KOPT-K1 (cell line): Measurements from ENCODE around the gene CHD6.

ENCODE experiments used
- H3K27ac ChIP-seq: fragments of 200-600 bp; sonication (generic); 2 replicates; pipeline ENCODE4 v1.5.1; 2016; ENCODE audit warnings: antibody characterized with exemption, mild to moderate bottlenecking, low read depth, low read length; ENCODE audit not compliant: poor library complexity, severe bottlenecking
- H3K36me3 ChIP-seq: fragments of 200-600 bp; sonication (generic); 2 replicates; pipeline ENCODE4 v1.5.1; 2017; ENCODE audit warnings: antibody characterized with exemption, mild to moderate bottlenecking, low read length, moderate library complexity; ENCODE audit not compliant: insufficient read depth
- H3K9me3 ChIP-seq: fragments of 200-600 bp; sonication (generic); 2 replicates; pipeline ENCODE4 v1.5.1; 2017; ENCODE audit warnings: antibody characterized with exemption, low read length, mild to moderate bottlenecking; ENCODE audit not compliant: insufficient read depth, poor library complexity, severe bottlenecking

Gene CHD6

GRCh38 chr20:41395667-41396664 lies 222.2 kb downstream of the CHD6 start:
- no peaks in the 10 kb centered on the region for H3K9me3 ChIP-seq
- H3K36me3 ChIP-seq: no peaks in the 10 kb centered on the region
- H3K27ac ChIP-seq: no peak overlapping the region

DNA sequence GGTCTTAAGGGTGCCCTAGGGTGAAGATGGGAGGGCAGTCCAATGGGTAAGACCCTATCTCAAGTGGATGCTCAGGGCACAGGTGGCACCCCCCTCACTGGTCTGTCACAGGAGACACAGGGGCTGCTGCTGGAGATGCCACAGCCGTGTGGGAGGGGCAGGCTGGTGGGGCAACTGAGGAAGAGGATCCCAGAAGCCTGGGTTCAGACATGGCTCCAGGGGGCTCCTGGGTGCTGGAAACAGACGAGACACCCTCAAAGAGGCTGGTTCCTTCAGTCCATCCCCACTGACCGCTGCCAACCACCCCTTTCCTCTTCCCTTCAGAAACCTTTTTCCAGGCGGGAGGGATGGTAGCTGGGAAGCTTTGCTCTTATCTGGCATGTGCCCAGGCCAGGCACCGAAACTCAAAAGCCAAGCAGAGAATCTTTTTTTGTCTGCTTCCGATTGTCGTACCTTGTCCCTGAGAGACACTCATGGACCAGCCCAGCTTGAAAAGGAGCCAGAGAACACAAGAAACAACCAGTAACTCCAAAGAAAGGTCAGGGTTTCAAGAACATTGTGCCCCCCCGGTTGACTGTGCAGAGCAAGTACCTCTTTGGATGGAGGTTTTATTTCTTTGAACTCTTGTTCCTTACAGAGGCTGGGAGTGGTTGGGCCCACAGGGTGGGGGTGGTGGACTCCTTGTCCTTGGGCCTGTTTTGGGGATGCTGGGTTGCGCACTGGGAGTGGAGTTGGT lies 223.1 kb downstream of the CHD6 start:
- Histone ChIP-seq H3K27ac (no peak overlapping the region), H3K36me3 (no peaks in the 10 kb centered on the region), H3K9me3 (no peaks in the 10 kb centered on the region)

DNA sequence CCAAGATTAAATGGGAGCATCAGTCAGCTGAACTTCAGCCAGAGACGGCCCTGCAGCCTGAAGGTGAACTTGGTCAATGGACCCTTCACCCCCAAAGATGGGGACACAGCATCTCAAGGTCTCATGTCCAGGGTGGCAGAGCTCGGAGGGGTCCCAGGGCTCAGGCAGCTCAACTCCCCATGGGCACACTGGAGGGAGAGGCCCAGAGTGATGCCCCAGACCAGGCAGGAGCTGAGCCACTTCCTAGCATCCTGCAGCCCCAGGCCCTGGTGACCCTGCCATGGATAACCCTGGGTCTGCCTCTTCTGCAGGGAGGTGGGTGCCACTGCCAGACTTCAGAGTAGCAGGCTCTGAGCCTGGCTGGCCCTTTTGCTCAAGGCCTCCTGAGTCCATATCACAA lies 224.1 kb downstream of the CHD6 start:
- Histone ChIP-seq H3K9me3 (no peaks in the 10 kb centered on the region), H3K36me3 (no peaks in the 10 kb centered on the region), H3K27ac (no peak overlapping the region)

- H3K27ac ChIP-seq: no peak overlapping the region
- H3K9me3 ChIP-seq: no peaks in the 10 kb centered on the region
- H3K36me3 ChIP-seq: no peaks in the 10 kb centered on the region
Measured at GRCh38 chr20:41393705-41394066, 224.5 kb downstream of the CHD6 start.

- no peaks in the 10 kb centered on the region for H3K36me3 ChIP-seq
- no peak overlapping the region for H3K27ac ChIP-seq
- H3K9me3 ChIP-seq: no peaks in the 10 kb centered on the region
Measured at GRCh38 chr20:41392871-41393704, 225.1 kb downstream of the CHD6 start.

DNA sequence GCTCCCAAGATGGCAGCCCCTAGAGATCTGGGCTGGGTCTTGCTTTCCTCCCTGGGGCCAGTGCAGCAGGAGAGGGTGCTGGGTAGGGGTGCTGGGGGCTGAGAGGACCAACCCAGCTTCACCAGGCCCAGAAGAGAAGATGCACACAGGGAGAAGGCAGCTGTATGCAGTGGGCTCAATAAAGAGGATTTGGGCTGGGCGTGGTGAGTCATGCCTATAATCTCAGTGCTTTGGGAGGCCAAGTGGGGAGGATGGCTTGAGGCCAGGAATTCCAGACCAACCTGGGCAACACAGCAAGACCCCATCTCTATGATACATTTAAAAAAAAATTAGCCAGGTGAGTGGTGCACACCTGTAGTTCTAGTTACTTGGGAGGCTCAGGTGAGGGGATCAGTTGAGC lies 225.9 kb downstream of the CHD6 start:
- Histone ChIP-seq H3K9me3 (no peaks in the 10 kb centered on the region), H3K27ac (no peak overlapping the region), H3K36me3 (no peaks in the 10 kb centered on the region)

- Histone ChIP-seq H3K9me3 (no peaks in the 10 kb centered on the region), H3K27ac (no peak overlapping the region), H3K36me3 (no peaks in the 10 kb centered on the region)
Measured at GRCh38 chr20:41391587-41392001, 226.6 kb downstream of the CHD6 start.

DNA sequence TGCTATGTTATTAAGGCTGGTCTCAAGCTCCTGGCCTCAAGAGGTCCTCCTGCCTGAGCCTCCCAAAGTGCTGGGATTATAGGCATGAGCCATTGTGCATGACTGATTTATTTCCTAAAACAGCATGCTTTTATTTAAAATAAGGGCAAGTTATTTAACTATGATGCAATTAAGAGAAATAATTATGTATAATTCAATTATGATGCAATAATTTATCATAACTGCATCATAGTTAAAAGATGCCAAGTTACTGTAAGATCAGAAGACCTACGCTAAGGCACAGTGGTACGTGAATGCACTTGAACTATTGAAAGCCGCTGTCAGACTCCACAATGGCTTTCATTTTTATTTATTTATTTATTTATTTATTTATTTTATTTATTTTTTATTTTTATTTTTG lies 227.3 kb downstream of the CHD6 start:
- H3K36me3 ChIP-seq: no peaks in the 10 kb centered on the region
- no peaks in the 10 kb centered on the region for H3K9me3 ChIP-seq
- no peak overlapping the region for H3K27ac ChIP-seq

DNA sequence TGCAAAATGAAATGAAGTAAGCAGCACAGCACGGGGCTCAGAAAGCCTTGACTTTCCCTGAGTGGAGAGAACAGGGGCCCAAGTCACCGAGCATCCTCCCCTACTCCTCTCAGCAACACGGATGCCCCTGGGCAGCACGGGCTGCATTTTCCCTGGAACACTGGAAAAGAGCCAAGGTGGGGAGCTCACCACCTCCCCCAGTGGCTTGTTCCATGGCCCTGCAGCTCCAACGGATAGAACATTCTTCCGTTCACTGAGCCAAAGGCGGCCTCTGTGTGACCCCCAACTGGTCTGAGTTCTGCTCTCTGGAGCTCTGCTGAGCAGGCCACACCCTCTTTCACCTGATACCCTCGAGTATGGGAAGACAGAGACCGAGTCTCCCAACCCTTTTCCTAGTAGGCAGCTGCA lies 230.7 kb downstream of the CHD6 start:
- no peaks in the 10 kb centered on the region for H3K9me3 ChIP-seq
- no peak overlapping the region for H3K27ac ChIP-seq
- no peaks in the 10 kb centered on the region for H3K36me3 ChIP-seq

DNA sequence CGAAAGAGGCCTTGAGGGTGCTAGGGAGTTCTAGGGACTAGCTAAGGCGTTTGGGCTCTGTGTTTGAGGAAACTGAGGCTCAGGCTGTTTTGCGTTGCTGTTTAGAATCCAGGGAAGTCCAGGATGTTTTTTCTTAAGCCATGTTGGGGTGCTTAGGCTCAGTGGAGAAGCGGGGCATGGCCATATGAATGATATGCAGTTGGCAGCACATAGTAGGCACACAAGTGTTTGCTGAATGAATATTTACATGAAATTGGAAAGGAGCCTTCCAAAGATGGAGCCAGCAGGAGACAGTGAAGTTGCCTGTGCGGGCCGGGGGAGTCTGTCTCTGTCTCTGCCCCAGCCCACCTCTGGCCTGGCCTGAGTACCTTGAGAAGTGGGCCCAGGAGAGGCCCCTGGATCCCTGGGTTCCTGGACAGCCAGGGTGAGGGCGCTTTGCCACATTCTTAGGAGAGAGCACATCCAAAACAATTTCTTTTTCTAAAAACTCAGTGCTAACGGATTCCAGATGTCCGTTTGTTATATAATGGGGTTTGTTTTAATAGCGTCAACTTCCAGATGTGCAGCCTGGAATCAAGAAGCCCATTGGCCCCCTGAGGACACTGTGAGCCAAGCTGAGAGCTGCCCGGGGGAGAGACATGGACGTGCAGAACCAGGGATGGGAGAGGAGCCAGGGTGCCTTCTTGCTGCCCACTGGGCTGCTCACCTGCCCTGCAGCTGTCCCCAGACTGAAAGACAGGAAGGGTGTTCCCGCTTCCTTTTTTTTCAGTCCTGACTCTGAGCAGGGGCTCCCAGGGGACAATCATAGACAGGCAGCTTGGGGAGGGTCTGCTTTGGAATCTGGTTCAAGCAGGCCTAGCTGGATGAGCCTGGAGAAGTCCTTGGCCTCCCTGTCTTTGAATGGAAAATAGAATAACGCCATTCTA lies 231.4 kb downstream of the CHD6 start:
- H3K36me3 ChIP-seq: no peaks in the 10 kb centered on the region
- no peak overlapping the region for H3K27ac ChIP-seq
- H3K9me3 ChIP-seq: no peaks in the 10 kb centered on the region

DNA sequence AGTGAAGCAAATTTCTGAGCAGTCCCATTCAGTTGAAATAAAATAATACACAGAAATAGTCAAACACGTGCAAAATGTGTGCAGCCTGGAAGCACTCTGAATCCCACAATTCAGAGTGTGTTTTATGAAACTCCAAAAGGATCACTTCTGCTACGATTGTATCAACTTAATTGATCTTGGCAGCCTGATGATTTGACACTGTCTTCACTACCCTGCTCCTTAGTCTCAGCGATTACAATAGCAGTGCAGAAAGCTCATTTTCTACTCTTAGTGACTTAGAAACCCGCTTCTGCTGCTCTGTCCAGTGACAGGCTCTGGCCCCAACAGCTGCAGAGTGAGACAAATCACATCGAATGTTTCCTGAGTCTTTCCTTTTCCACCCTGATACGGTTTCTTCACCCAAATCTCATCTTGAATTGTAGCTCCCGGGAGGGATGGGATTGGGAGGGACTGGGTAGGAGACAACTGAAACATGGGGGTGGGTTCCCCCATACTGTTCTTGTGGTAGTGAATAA lies 235.3 kb downstream of the CHD6 start:
- Histone ChIP-seq H3K27ac (no peak overlapping the region), H3K9me3 (no peaks in the 10 kb centered on the region), H3K36me3 (no peaks in the 10 kb centered on the region)

- no peaks in the 10 kb centered on the region for H3K9me3 ChIP-seq
- H3K27ac ChIP-seq: no peak overlapping the region
- no peaks in the 10 kb centered on the region for H3K36me3 ChIP-seq
Measured at GRCh38 chr20:41380551-41381193, 237.5 kb downstream of the CHD6 start.

DNA sequence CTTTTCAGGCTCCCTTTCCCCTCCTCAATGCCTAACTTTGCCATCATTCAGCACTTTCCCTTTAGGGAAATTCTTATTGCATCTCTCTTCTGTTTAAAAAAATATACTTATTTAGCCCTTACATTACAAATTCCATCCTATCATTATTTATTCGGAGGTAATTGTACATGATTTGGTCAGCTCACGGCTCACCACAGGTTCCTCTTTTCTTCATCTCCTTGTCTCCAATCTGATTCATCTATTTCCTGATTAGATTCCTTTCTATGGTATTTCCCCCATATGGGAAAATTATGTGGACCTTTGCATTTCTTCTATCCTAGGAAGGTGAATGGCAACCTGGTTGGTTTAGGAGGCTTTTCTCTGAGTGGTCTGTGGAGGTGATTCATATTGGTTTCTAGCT lies 238.6 kb downstream of the CHD6 start:
- Histone ChIP-seq H3K9me3 (no peaks in the 10 kb centered on the region), H3K36me3 (no peaks in the 10 kb centered on the region), H3K27ac (no peak overlapping the region)
